MM.1S (cell line): ENCODE measurements around the gene FAM53A.

Source experiments
- DNase-seq: peaks from one replicate; pipeline ENCODE4 v3.0.0-alpha.2; 2015
- H2AFZ ChIP-seq: fragments of 300-600 bp; sonication (generic); 2 replicates; pipeline ENCODE4 v1.6.0; 2016; ENCODE audit warnings: antibody characterized with exemption, low read length
- H3F3A ChIP-seq: fragments of 300-600 bp; sonication (generic); 2 replicates; pipeline ENCODE4 v1.6.1; 2016; ENCODE audit warnings: mild to moderate bottlenecking, antibody characterized with exemption, low read length, moderate library complexity, mixed read lengths; ENCODE audit not compliant: insufficient read depth
- H3K27ac ChIP-seq: fragments of 300-600 bp; sonication (generic); 2 replicates; pipeline ENCODE4 v1.5.1; 2016; ENCODE audit warnings: mild to moderate bottlenecking, low read length
- H3K27me3 ChIP-seq: fragments of 300-600 bp; sonication (generic); replicated peaks from 2 replicates; pipeline ENCODE4 v1.6.0; 2016; ENCODE audit warnings: low read length; ENCODE audit not compliant: insufficient read depth
- H3K36me3 ChIP-seq: fragments of 300-600 bp; sonication (generic); replicated peaks from 2 replicates; pipeline ENCODE4 v1.6.1; 2016; ENCODE audit warnings: mild to moderate bottlenecking, low read length, mixed read lengths; ENCODE audit not compliant: insufficient read depth
- H3K4me1 ChIP-seq: fragments of 300-600 bp; sonication (generic); 2 replicates; pipeline ENCODE4 v1.6.1; 2016; ENCODE audit warnings: low read length, mixed read lengths
- H3K4me2 ChIP-seq: fragments of 300-600 bp; sonication (generic); 2 replicates; pipeline ENCODE4 v1.6.0; 2016; ENCODE audit warnings: low read depth, low read length
- H3K4me3 ChIP-seq: fragments of 300-600 bp; sonication (generic); 2 replicates; pipeline ENCODE4 v1.5.1; 2016; ENCODE audit warnings: low read length, mixed read lengths
- H3K79me2 ChIP-seq: fragments of 300-600 bp; sonication (generic); 2 replicates; pipeline ENCODE4 v1.6.1; 2016; ENCODE audit warnings: mixed run types, low read length, mixed read lengths
- H3K9ac ChIP-seq: fragments of 300-600 bp; sonication (generic); 2 replicates; pipeline ENCODE4 v1.6.1; 2016; ENCODE audit warnings: low read length, mixed read lengths
- H3K9me2 ChIP-seq: fragments of 300-600 bp; sonication (generic); replicated peaks from 2 replicates; pipeline ENCODE4 v1.6.1; 2016; ENCODE audit warnings: mild to moderate bottlenecking, low read length, mixed read lengths; ENCODE audit not compliant: insufficient read depth
- H3K9me3 ChIP-seq: fragments of 300-600 bp; sonication (generic); replicated peaks from 2 replicates; pipeline ENCODE4 v1.6.1; 2016; ENCODE audit warnings: mild to moderate bottlenecking, low read length, mixed read lengths; ENCODE audit not compliant: insufficient read depth
- H4K20me1 ChIP-seq: fragments of 300-600 bp; sonication (generic); 2 replicates; pipeline ENCODE4 v1.6.1; 2016; ENCODE audit warnings: mild to moderate bottlenecking, low read length, moderate library complexity, mixed read lengths; ENCODE audit not compliant: insufficient read depth
- CTCF ChIP-seq: fragments of 300-600 bp; sonication (generic); IDR thresholded peaks from 2 replicates; pipeline ENCODE4 v1.5.1; 2016; ENCODE audit warnings: antibody characterized with exemption, low read length, mixed read lengths
- EZH2 ChIP-seq: fragments of 300-600 bp; sonication (generic); optimal IDR thresholded peaks from 2 replicates; pipeline ENCODE3; 2017; ENCODE audit warnings: low read depth, mild to moderate bottlenecking, antibody characterized with exemption, low read length, mixed read lengths
- EZH2phosphoT487 ChIP-seq: fragments of 300-600 bp; sonication (generic); IDR thresholded peaks from 2 replicates; pipeline ENCODE4 v1.6.1; 2018; ENCODE audit warnings: antibody characterized with exemption, low read length

FAM53A gene

GRCh38 chr4:1730532-1731135 is 46.5 kb upstream of the FAM53A start:
- no peak overlapping the region for H2AFZ ChIP-seq
- H4K20me1 ChIP-seq = 0 out of 2 replicates have a peak, but pooled peaks cover 7% of the 10 kb centered on the region
- H3K4me3 ChIP-seq = no peak overlapping the region
- peaks cover 26% of the 10 kb centered on the region for H3K36me3 ChIP-seq
- TF ChIP-seq EZH2phosphoT487 = no peak
- TF ChIP-seq CTCF = no peak
- TF ChIP-seq EZH2 = no peak
- no peak overlapping the region for H3K9ac ChIP-seq
- no peaks in the 10 kb centered on the region for H3K4me1 ChIP-seq
- no peaks in the 10 kb centered on the region for H3K9me2 ChIP-seq
- no peak for DNase-seq
- H3K27ac ChIP-seq = no peak overlapping the region
- H3F3A ChIP-seq = 0 out of 2 replicates have a peak, but pooled peaks cover under 1% of the 10 kb centered on the region
- no peak overlapping the region for H3K4me2 ChIP-seq
- no peaks in the 10 kb centered on the region for H3K9me3 ChIP-seq
- H3K79me2 ChIP-seq = peaks cover 70% of the 10 kb centered on the region
- H3K27me3 ChIP-seq = no peaks in the 10 kb centered on the region

- H3K27me3 ChIP-seq = no peaks in the 10 kb centered on the region
- no peak for DNase-seq
- peaks cover 28% of the 10 kb centered on the region for H3K36me3 ChIP-seq
- 0 out of 2 replicates have a peak, but pooled peaks cover 7% of the 10 kb centered on the region for H4K20me1 ChIP-seq
- H3K4me2 ChIP-seq = no peak overlapping the region
- no peak overlapping the region for H3K27ac ChIP-seq
- no peak overlapping the region for H3K4me3 ChIP-seq
- H2AFZ ChIP-seq = no peak overlapping the region
- peaks cover 4% of the 10 kb centered on the region; the same call in 1 of the 2 replicates for H3F3A ChIP-seq
- no peaks in the 10 kb centered on the region for H3K9me2 ChIP-seq
- no peaks in the 10 kb centered on the region for H3K9me3 ChIP-seq
- H3K79me2 ChIP-seq = peaks cover 86% of the 10 kb centered on the region
- TF ChIP-seq CTCF = no peak
- no peak for TF ChIP-seq EZH2phosphoT487
- no peak for TF ChIP-seq EZH2
- H3K4me1 ChIP-seq = no peaks in the 10 kb centered on the region
- no peak overlapping the region for H3K9ac ChIP-seq
These were observed 44.2 kb upstream of the FAM53A start for GRCh38 chr4:1728061-1728980.

- Histone ChIP-seq H3K36me3 (peaks cover 28% of the 10 kb centered on the region), H2AFZ (no peak overlapping the region), H3K4me2 (no peak overlapping the region), H3K79me2 (peaks cover 87% of the 10 kb centered on the region), H3K9me3 (no peaks in the 10 kb centered on the region), H3K27ac (no peak overlapping the region), H3K4me3 (no peak overlapping the region), H3F3A (peaks cover 4% of the 10 kb centered on the region; the same call in 1 of the 2 replicates), H3K27me3 (no peaks in the 10 kb centered on the region), H3K9ac (no peak overlapping the region), H4K20me1 (0 out of 2 replicates have a peak, but pooled peaks cover 7% of the 10 kb centered on the region), H3K4me1 (peaks cover 3% of the 10 kb centered on the region; the same call in 1 of the 2 replicates), H3K9me2 (no peaks in the 10 kb centered on the region)
- TF ChIP-seq CTCF = no peak
- TF ChIP-seq EZH2 = no peak
- TF ChIP-seq EZH2phosphoT487 = no peak
- DNase-seq = no peak
These were observed 43.3 kb upstream of the FAM53A start for GRCh38 chr4:1727117-1728031.
